ENCODE data around the gene GATA3. TPM values are rescaled to one million over a fixed set of nuclear protein-coding genes. Genes with fewer than 3 reads are reported as not detected.

The GATA3 gene
- total RNA-seq, 1 donor from 2014 or later, result 0.69 TPM

DNA sequence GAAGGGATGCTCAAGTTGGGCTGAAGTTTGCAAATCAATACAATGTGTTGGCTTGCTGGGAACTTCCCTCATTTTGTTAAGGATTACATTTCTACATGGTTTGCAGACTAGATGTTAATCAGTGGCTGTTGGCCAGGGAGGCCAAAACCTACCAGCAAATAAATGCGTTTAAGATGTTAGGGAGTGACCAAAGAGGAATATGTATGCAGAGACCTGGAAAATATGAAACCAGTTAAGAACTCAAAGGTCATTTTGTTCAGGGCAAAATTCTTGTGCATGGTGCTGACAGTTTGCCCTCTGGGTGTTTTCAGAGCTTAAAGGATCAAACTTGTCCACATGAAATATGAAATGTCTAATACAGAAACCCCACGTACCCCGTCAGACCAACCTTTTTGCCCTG is 30.3 kb downstream of the GATA3 start:
- Mint-ChIP-seq H3K27ac (ENCODE audit: unreplicated experiment) (no peak overlapping the region), H3K27me3 (ENCODE audit: unreplicated experiment) (peaks cover 2% of the 10 kb centered on the region), H3K9me3 (ENCODE audit: unreplicated experiment) (peaks cover 3% of the 10 kb centered on the region), H3K36me3 (ENCODE audit: unreplicated experiment) (no peaks in the 10 kb centered on the region), H3K4me3 (ENCODE audit: unreplicated experiment) (no peak overlapping the region), H3K4me1 (ENCODE audit: low read depth, unreplicated experiment) (no peaks in the 10 kb centered on the region)
- TF ChIP-seq, protein P1, sequence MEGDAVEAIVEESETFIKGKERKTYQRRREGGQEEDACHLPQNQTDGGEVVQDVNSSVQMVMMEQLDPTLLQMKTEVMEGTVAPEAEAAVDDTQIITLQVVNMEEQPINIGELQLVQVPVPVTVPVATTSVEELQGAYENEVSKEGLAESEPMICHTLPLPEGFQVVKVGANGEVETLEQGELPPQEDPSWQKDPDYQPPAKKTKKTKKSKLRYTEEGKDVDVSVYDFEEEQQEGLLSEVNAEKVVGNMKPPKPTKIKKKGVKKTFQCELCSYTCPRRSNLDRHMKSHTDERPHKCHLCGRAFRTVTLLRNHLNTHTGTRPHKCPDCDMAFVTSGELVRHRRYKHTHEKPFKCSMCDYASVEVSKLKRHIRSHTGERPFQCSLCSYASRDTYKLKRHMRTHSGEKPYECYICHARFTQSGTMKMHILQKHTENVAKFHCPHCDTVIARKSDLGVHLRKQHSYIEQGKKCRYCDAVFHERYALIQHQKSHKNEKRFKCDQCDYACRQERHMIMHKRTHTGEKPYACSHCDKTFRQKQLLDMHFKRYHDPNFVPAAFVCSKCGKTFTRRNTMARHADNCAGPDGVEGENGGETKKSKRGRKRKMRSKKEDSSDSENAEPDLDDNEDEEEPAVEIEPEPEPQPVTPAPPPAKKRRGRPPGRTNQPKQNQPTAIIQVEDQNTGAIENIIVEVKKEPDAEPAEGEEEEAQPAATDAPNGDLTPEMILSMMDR (IDR thresholded peaks at IDR 0.05; ENCODE audit: partially characterized antibody, unreplicated experiment), result no peak
- no peak for DNase-seq

DNA sequence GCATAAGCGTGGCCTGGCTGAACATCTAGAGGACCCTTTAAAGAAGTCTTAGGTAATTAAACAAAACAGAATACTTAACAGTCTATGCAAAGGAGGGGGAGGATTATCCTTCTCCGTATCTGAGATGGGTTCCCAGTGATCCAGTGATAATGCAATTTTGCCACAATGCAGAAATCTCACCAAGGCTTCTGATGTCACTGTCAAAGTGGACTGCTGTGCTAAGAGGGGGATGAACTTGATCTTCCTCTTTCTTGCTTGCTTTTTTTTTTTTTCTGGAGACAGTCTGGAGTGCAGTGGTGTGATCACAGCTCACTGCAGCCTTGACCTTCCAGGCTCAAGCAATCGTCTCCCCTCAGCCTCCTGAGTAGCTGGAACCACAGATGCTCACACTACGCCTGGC is 30.8 kb downstream of the GATA3 start:
- no peaks in the 10 kb centered on the region for H3K4me1 Mint-ChIP-seq (ENCODE audit: low read depth, unreplicated experiment)
- DNase-seq, result no peak
- H3K27ac Mint-ChIP-seq (ENCODE audit: unreplicated experiment), result no peak overlapping the region
- no peak overlapping the region for H3K4me3 Mint-ChIP-seq (ENCODE audit: unreplicated experiment)
- peaks cover 2% of the 10 kb centered on the region for H3K27me3 Mint-ChIP-seq (ENCODE audit: unreplicated experiment)
- peaks cover 3% of the 10 kb centered on the region for H3K9me3 Mint-ChIP-seq (ENCODE audit: unreplicated experiment)
- TF ChIP-seq, protein P1 (IDR thresholded peaks at IDR 0.05; ENCODE audit: partially characterized antibody, unreplicated experiment), result no peak
- no peaks in the 10 kb centered on the region for H3K36me3 Mint-ChIP-seq (ENCODE audit: unreplicated experiment)

DNA sequence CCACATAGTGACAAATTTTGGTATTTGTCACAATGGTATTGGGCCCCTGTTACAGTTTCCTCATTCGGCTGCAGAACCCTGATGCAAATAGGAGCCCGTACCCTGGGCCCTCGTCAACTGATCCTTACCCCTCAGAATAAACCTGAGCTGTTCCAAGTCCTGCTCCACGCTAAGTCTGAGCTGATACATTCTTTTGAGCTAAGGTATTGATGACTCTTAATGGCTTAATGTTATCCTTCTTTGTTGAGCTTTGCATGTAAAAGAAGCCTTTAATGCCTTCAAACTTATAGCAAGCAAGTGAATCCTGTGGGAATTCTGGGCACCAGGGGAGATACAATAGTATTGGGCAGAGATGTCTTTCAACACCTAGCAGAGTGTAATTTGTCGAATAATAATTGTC is 31.8 kb downstream of the GATA3 start:
- Mint-ChIP-seq H3K36me3 (ENCODE audit: unreplicated experiment) (no peaks in the 10 kb centered on the region), H3K4me3 (ENCODE audit: unreplicated experiment) (no peak overlapping the region), H3K27me3 (ENCODE audit: unreplicated experiment) (peaks cover 2% of the 10 kb centered on the region), H3K9me3 (ENCODE audit: unreplicated experiment) (peaks cover 3% of the 10 kb centered on the region), H3K27ac (ENCODE audit: unreplicated experiment) (no peak overlapping the region), H3K4me1 (ENCODE audit: low read depth, unreplicated experiment) (no peaks in the 10 kb centered on the region)
- DNase-seq, result no peak
- TF ChIP-seq, protein P1 (IDR thresholded peaks at IDR 0.05; ENCODE audit: partially characterized antibody, unreplicated experiment), result no peak

DNA sequence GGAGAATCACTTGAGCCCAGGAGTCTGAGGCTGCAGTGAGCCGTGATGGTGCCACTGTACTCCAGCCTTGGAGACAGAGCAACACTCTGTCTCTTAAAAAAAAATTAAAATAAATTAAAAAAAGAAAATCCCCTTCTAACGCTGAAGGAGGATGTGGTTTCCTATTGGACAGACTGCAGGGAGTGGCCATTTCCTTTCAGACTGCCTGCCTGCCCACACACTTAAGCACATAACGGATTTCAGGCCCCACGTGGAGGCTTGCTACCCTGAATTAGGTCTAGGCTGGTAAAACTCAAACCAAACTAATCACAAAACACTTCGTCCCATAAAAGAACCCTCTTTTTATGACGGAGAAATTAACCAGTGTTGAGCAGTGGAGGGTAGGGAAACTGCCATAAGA is 34.0 kb downstream of the GATA3 start:
- TF ChIP-seq, protein P1 (IDR thresholded peaks at IDR 0.05; ENCODE audit: partially characterized antibody, unreplicated experiment), result no peak
- Mint-ChIP-seq H3K27ac (ENCODE audit: unreplicated experiment) (no peak overlapping the region), H3K9me3 (ENCODE audit: unreplicated experiment) (peaks cover 3% of the 10 kb centered on the region), H3K4me1 (ENCODE audit: low read depth, unreplicated experiment) (no peaks in the 10 kb centered on the region), H3K36me3 (ENCODE audit: unreplicated experiment) (no peaks in the 10 kb centered on the region), H3K4me3 (ENCODE audit: unreplicated experiment) (no peak overlapping the region), H3K27me3 (ENCODE audit: unreplicated experiment) (no peaks in the 10 kb centered on the region)
- no peak for DNase-seq

DNA sequence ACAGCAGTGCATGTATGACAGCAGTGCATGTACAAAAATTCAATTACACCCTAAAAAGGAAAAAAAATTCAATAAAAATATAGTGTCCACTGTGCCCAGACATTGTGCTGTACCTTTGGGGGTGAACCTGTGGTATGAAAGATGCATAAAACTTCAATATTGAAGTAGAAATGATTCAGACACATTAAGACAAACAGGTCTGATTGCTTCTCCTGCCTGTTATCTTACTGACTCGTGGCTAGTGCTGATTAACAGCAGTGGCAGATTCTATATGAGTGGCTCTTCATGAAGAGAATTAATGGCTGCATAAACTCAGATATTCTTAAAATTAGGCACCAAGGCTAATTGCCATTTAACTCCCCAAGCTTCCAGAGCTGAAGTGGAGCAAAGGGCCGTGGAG is 37.9 kb downstream of the GATA3 start:
- Mint-ChIP-seq H3K27me3 (ENCODE audit: unreplicated experiment) (peaks cover 3% of the 10 kb centered on the region), H3K4me1 (ENCODE audit: low read depth, unreplicated experiment) (peaks cover 2% of the 10 kb centered on the region), H3K4me3 (ENCODE audit: unreplicated experiment) (no peak overlapping the region), H3K9me3 (ENCODE audit: unreplicated experiment) (peaks cover 6% of the 10 kb centered on the region), H3K27ac (ENCODE audit: unreplicated experiment) (no peak overlapping the region), H3K36me3 (ENCODE audit: unreplicated experiment) (peaks cover 7% of the 10 kb centered on the region)
- no peak for DNase-seq
- TF ChIP-seq, protein P1 (IDR thresholded peaks at IDR 0.05; ENCODE audit: partially characterized antibody, unreplicated experiment), result no peak
